Neuronal stem cell (in vitro differentiated cells): Measurements from ENCODE around the gene ADRA2B.
A peak's percentile ranks its signal among the peaks of the same experiment; 100 is the strongest.
"Not testable (repeated sequence)": the region's sequence is repeated elsewhere in the genome, so short reads cannot be mapped to it uniquely, and the experiment has no call there.

ENCODE experiments used
- DNase-seq: peaks from one replicate; pipeline ENCODE4 v3.0.0-alpha.2; 2013; ENCODE audit warnings: low spot score
- H2AFZ ChIP-seq: one replicate; pipeline ENCODE4 v1.6.1; 2013; ENCODE audit warnings: mild to moderate bottlenecking, low read length, inconsistent platforms
- H2AK5ac ChIP-seq: 2 replicates; pipeline ENCODE4 v1.6.1; 2013; ENCODE audit warnings: low read depth, mild to moderate bottlenecking, inconsistent platforms, low read length, moderate library complexity, mixed read lengths
- H2BK120ac ChIP-seq: 2 replicates; pipeline ENCODE4 v1.6.1; 2013; ENCODE audit warnings: low read depth, mild to moderate bottlenecking, inconsistent platforms, low read length, moderate library complexity, mixed read lengths
- H2BK12ac ChIP-seq: one replicate; pipeline ENCODE4 v1.6.1; 2013; ENCODE audit warnings: low read length, inconsistent platforms
- H2BK15ac ChIP-seq: 2 replicates; pipeline ENCODE4 v1.6.1; 2013; ENCODE audit warnings: mild to moderate bottlenecking, low read length, inconsistent platforms, mixed read lengths
- H2BK5ac ChIP-seq: one replicate; pipeline ENCODE4 v1.6.1; 2013; ENCODE audit warnings: inconsistent platforms, mild to moderate bottlenecking, low read length, moderate library complexity
- H3K14ac ChIP-seq: one replicate; pipeline ENCODE4 v1.6.1; 2013; ENCODE audit warnings: low read length, inconsistent platforms
- H3K18ac ChIP-seq: 2 replicates; pipeline ENCODE4 v1.6.1; 2013; ENCODE audit warnings: low read length, inconsistent platforms
- H3K23ac ChIP-seq: 2 replicates; pipeline ENCODE4 v1.6.1; 2013; ENCODE audit warnings: low read depth, mild to moderate bottlenecking, mixed read lengths, low read length, inconsistent platforms; ENCODE audit not compliant: poor library complexity
- H3K27ac ChIP-seq: replicated peaks from 3 replicates; pipeline ENCODE4 v1.5.1; 2013; ENCODE audit warnings: low read length, inconsistent platforms
- H3K27me3 ChIP-seq, 3 experiments: 2 replicates each; pipeline ENCODE4 v1.6.1; 2013; ENCODE audit warnings: low read length in 3 of 3, mild to moderate bottlenecking in 2 of 3, inconsistent platforms in 1 of 3, low read depth in 1 of 3, mixed read lengths in 1 of 3, moderate library complexity in 1 of 3; ENCODE audit not compliant: control insufficient read depth in 3 of 3, insufficient read depth in 3 of 3
- H3K36me3 ChIP-seq, 2 donors: replicated peaks in 1 of 2; 2 replicates each; pipeline ENCODE4 v1.6.1; 2013; ENCODE audit warnings: low read length in 2 of 2; ENCODE audit not compliant: control insufficient read depth in 2 of 2, insufficient read depth in 2 of 2
- H3K4ac ChIP-seq: 2 replicates; pipeline ENCODE4 v1.6.1; 2013; ENCODE audit warnings: inconsistent platforms, mild to moderate bottlenecking, low read length, moderate library complexity
- H3K4me1 ChIP-seq, 2 donors: 1 replicate in 1 of 2; 2 replicates in 1 of 2; pipeline ENCODE4 v1.6.1; 2013; ENCODE audit warnings: low read length in 2 of 2, low read depth in 1 of 2; ENCODE audit not compliant: control insufficient read depth in 2 of 2, insufficient read depth in 1 of 2
- H3K4me2 ChIP-seq: one replicate; pipeline ENCODE4 v1.6.1; 2013; ENCODE audit warnings: mild to moderate bottlenecking, low read length, inconsistent platforms; ENCODE audit not compliant: insufficient read depth, poor library complexity, severe bottlenecking
- H3K4me3 ChIP-seq, 2 donors: 2 replicates each; pipeline ENCODE4 v1.5.1; 2013; ENCODE audit warnings: low read length in 2 of 2, mild to moderate bottlenecking in 2 of 2, inconsistent platforms in 1 of 2, moderate library complexity in 1 of 2
- H3K79me1 ChIP-seq: one replicate; pipeline ENCODE4 v1.6.1; 2013; ENCODE audit warnings: low read depth, mild to moderate bottlenecking, inconsistent platforms, low read length, moderate library complexity
- H3K9ac ChIP-seq: one replicate; pipeline ENCODE4 v1.6.1; 2013; ENCODE audit warnings: mild to moderate bottlenecking, low read depth, low read length, inconsistent platforms; ENCODE audit not compliant: poor library complexity
- H3K9me3 ChIP-seq, 2 donors: replicated peaks in 1 of 2; 2 replicates each; pipeline versions ENCODE3 to v1.6.1; 2013; ENCODE audit warnings: low read length in 2 of 2, mild to moderate bottlenecking in 2 of 2, inconsistent platforms in 1 of 2, low read depth in 1 of 2, mixed read lengths in 1 of 2, moderate library complexity in 1 of 2; ENCODE audit not compliant: control insufficient read depth in 2 of 2, insufficient read depth in 1 of 2
- H4K8ac ChIP-seq: one replicate; pipeline ENCODE4 v1.6.1; 2013; ENCODE audit warnings: low read depth, mild to moderate bottlenecking, inconsistent platforms, low read length, moderate library complexity
- H4K91ac ChIP-seq: one replicate; pipeline ENCODE4 v1.6.1; 2013; ENCODE audit warnings: low read length, low read depth, mild to moderate bottlenecking, inconsistent platforms; ENCODE audit not compliant: poor library complexity
- WGBS, 2 donors: extraction: QIAGEN DNeasy Blood & Tissue Kit; methylation state at CpG; one replicate each; pipeline ENCODE4 v1.1.7; 2013; ENCODE audit warnings: missing lambda C conversion rate in 2 of 2, mixed read lengths in 1 of 2; ENCODE audit not compliant: insufficient read length in 2 of 2, insufficient replicate concordance in 1 of 2; ENCODE audit errors: extremely low coverage in 2 of 2; 5-methylcytosine and 5-hydroxymethylcytosine counted together

Gene ADRA2B

GRCh38 chr2:96064047-96064675 lies 52.2 kb downstream of the ADRA2B start:
- H2BK15ac ChIP-seq, H2AK5ac ChIP-seq, DNase-seq, H3K18ac ChIP-seq, H3K14ac ChIP-seq, H4K8ac ChIP-seq, H3K79me1 ChIP-seq, H2AFZ ChIP-seq, H2BK12ac ChIP-seq, H3K23ac ChIP-seq, H3K9ac ChIP-seq, H3K27ac ChIP-seq, H3K27me3 ChIP-seq, H2BK120ac ChIP-seq, H3K9me3 ChIP-seq, H3K4ac ChIP-seq, H4K91ac ChIP-seq, H3K4me3 ChIP-seq, H2BK5ac ChIP-seq, H3K36me3 ChIP-seq, H3K4me2 ChIP-seq: not testable (repeated sequence)
- WGBS, 2 donors: no CpG with 5 or more reads among the region's 3 CpGs
- H3K4me1 ChIP-seq: peaks cover 0 to 10% of the 10 kb centered on the region in 2 donors

- H3K23ac ChIP-seq: peak overlapping the region; percentile 52
- not testable (repeated sequence) for H2BK15ac ChIP-seq, H3K27ac ChIP-seq, H3K79me1 ChIP-seq, H3K4me3 ChIP-seq, H3K4me2 ChIP-seq, H3K27me3 ChIP-seq, H3K36me3 ChIP-seq, H4K8ac ChIP-seq, H2AFZ ChIP-seq, H3K4ac ChIP-seq, H3K4me1 ChIP-seq, H3K9ac ChIP-seq, H3K9me3 ChIP-seq, DNase-seq, H3K14ac ChIP-seq, H2BK120ac ChIP-seq
- peak overlapping the region; percentile 82 for H3K18ac ChIP-seq
- peak overlapping the region; percentile 67 for H2AK5ac ChIP-seq
- H2BK5ac ChIP-seq: peak overlapping the region; percentile 85
- peak overlapping the region; percentile 81 for H2BK12ac ChIP-seq
- peak overlapping the region; percentile 83 for H4K91ac ChIP-seq
- WGBS, 2 donors: no CpG with 5 or more reads among the region's 12 CpGs
Measured at GRCh38 chr2:96063116-96063899, 53.1 kb downstream of the ADRA2B start.
